Measurements from ENCODE around the gene USP5. TPM values are rescaled to one million over a fixed set of nuclear protein-coding genes. Genes with fewer than 3 reads are reported as not detected.

Gene USP5
- total RNA-seq, 1 experiment from 2014 or later: 175 TPM

- no peak overlapping the region for H3K4me3 ChIP-seq (replicated peaks in 1 of 2; ENCODE audit: low read depth in 1 of 2, low read length in 2 of 2)
- H3K27ac ChIP-seq (ENCODE audit: low read depth, low read length): no peak overlapping the region
- no peak overlapping the region for H3K4me2 ChIP-seq (ENCODE audit: low read length)
- peaks cover 6% of the 10 kb centered on the region; the same call in 1 of the 2 replicates for H3K27me3 ChIP-seq (ENCODE audit: insufficient read depth, low read length)
- H3K9me3 ChIP-seq (ENCODE audit: control insufficient read depth in 1 of 2, insufficient read depth in 1 of 2, low read depth in 1 of 2, low read length in 2 of 2): no peaks in the 10 kb centered on the region
- ChIA-PET CTCF (no interaction called here), RAD21 (ENCODE audit: low non-redundant PET in 1 of 2, low total read pairs in 2 of 2, uncharacterized antibody in 2 of 2, unreplicated experiment in 2 of 2) (no interaction called here), POLR2A (no interaction called here)
- no peak overlapping the region for H2AFZ ChIP-seq (ENCODE audit: low read depth, low read length, poor library complexity, severe bottlenecking)
- H4K20me1 ChIP-seq (ENCODE audit: insufficient read depth): no peaks in the 10 kb centered on the region
- intact Hi-C loops (cut with micrococcal nuclease): no loop called here
- no peak for DNase-seq (ENCODE audit: low read depth, low spot score)
- no peaks in the 10 kb centered on the region for H3K79me2 ChIP-seq (ENCODE audit: insufficient read depth, low read length)
- no TSS peak for BruUV-seq (replicated peaks)
- H3K36me3 ChIP-seq (ENCODE audit: control insufficient read depth in 1 of 2, insufficient read depth in 2 of 2, low read length in 2 of 2): no peaks in the 10 kb centered on the region
- no peak for ATAC-seq
- peaks cover 13 to 20% of the 10 kb centered on the region in 2 experiments for H3K4me1 ChIP-seq (ENCODE audit: control insufficient read depth in 1 of 2, insufficient read depth in 2 of 2, low read length in 2 of 2)
- no peak overlapping the region for H3K9ac ChIP-seq (ENCODE audit: low read length)
- no peaks in the 10 kb centered on the region for H3K9me2 ChIP-seq (ENCODE audit: insufficient read depth)
- TF ChIP-seq RAD21 (IDR thresholded peaks at IDR 0.05; ENCODE audit: low read depth): no peak
- TF ChIP-seq SIN3A (IDR thresholded peaks at IDR 0.05; ENCODE audit: low read depth): no peak
- TF ChIP-seq EZH2 (IDR thresholded peaks at IDR 0.05): no peak
- TF ChIP-seq ELF1 (IDR thresholded peaks at IDR 0.05; ENCODE audit: borderline replicate concordance, low read depth): no peak
- no peak for TF ChIP-seq POLR2A (IDR thresholded peaks at IDR 0.05; ENCODE audit: borderline replicate concordance, extremely low read depth, insufficient read depth, insufficient read length)
- TF ChIP-seq SP1 (IDR thresholded peaks at IDR 0.05; ENCODE audit: low read depth): no peak
- TF ChIP-seq YY1 (IDR thresholded peaks at IDR 0.05; ENCODE audit: extremely low read depth, insufficient replicate concordance, low read depth, low read length): no peak
- no peak for TF ChIP-seq REST (IDR thresholded peaks at IDR 0.05; ENCODE audit: low read depth)
- TF ChIP-seq POLR2AphosphoS5 (IDR thresholded peaks at IDR 0.05; ENCODE audit: low read depth, low read length): no peak
- no peak for TF ChIP-seq CTCF (IDR thresholded peaks at IDR 0.05 in 2 of 3, conservative IDR thresholded peaks at IDR 0.05 in 1 of 3; ENCODE audit: borderline replicate concordance in 1 of 3, insufficient read depth in 1 of 3, low read depth in 2 of 3, low read length in 2 of 3)
- no peak for TF ChIP-seq JUND (IDR thresholded peaks at IDR 0.05)
- no peak for TF ChIP-seq SRF (IDR thresholded peaks at IDR 0.05; ENCODE audit: low read depth)
- TF ChIP-seq ZNF274 (IDR thresholded peaks at IDR 0.05; ENCODE audit: low read depth, low read length): no peak
- no peak for TF ChIP-seq CBX3 (IDR thresholded peaks at IDR 0.05; ENCODE audit: low read depth)
- TF ChIP-seq FOSL1 (IDR thresholded peaks at IDR 0.05; ENCODE audit: low read depth): no peak
- TF ChIP-seq ZBTB33 (IDR thresholded peaks at IDR 0.05; ENCODE audit: extremely low read depth, insufficient replicate concordance, low read length): no peak
- no peak for TF ChIP-seq ZFX (IDR thresholded peaks at IDR 0.05)
- no peak for TF ChIP-seq EGR1 (IDR thresholded peaks at IDR 0.05; ENCODE audit: low read depth)
- TF ChIP-seq CEBPB (IDR thresholded peaks at IDR 0.05; ENCODE audit: low read depth): no peak
- TF ChIP-seq EZH2phosphoT487 (IDR thresholded peaks at IDR 0.05; ENCODE audit: borderline replicate concordance): no peak
These were observed 33.7 kb upstream of the USP5 start for GRCh38 chr12:6818222-6818621.
